Gastroesophageal sphincter (tissue), 3 donors: Measurements from ENCODE around the gene PLPP1.

Experiments used
- POLR2A ChIP-seq, 2 donors: fragments of 450-650 bp; IDR thresholded peaks; one replicate each; pipeline ENCODE4 v1.6.1; 2017; ENCODE audit warnings: antibody characterized with exemption in 2 of 2, mild to moderate bottlenecking in 2 of 2, moderate library complexity in 1 of 2
- POLR2AphosphoS5 ChIP-seq: sonication (generic); formaldehyde crosslinking; IDR thresholded peaks from one replicate; pipeline ENCODE4 v1.6.1; 2017; ENCODE audit warnings: antibody characterized with exemption
- TF ChIP-seq, protein P1 (sequence below), 4 experiments: fragments of 200-600 bp in 2 of 4; fragments of 450-650 bp in 2 of 4; sonication (generic) in 1 of 4; IDR thresholded peaks; one replicate each; pipeline ENCODE4 v1.5.1; 2017 to 2019; ENCODE audit warnings: antibody characterized with exemption in 4 of 4, mild to moderate bottlenecking in 2 of 4, moderate library complexity in 2 of 4

DNA sequence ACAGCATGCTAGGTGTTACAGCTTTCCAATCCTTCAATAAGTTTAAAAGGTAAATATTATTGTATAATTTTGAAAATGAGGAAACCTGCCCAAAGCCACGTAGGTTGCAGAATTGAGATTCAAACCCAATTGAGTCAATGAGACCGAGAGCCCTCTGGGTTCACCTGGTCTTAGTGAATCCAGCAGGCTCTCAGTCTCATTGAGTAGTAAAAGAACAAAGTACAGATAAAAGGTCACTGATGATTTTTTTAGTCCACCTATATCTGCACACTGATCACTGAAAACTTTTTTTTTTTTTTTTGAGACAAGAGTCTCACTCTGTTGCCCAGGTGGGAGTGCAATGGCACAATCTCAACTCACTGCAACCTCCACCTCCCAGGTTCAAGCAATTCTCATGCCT, 27.2 kb downstream of the PLPP1 start:
- TF ChIP-seq, protein P1, sequence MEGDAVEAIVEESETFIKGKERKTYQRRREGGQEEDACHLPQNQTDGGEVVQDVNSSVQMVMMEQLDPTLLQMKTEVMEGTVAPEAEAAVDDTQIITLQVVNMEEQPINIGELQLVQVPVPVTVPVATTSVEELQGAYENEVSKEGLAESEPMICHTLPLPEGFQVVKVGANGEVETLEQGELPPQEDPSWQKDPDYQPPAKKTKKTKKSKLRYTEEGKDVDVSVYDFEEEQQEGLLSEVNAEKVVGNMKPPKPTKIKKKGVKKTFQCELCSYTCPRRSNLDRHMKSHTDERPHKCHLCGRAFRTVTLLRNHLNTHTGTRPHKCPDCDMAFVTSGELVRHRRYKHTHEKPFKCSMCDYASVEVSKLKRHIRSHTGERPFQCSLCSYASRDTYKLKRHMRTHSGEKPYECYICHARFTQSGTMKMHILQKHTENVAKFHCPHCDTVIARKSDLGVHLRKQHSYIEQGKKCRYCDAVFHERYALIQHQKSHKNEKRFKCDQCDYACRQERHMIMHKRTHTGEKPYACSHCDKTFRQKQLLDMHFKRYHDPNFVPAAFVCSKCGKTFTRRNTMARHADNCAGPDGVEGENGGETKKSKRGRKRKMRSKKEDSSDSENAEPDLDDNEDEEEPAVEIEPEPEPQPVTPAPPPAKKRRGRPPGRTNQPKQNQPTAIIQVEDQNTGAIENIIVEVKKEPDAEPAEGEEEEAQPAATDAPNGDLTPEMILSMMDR (IDR thresholded peaks at IDR 0.05): no peak
- no peak for TF ChIP-seq POLR2A (IDR thresholded peaks at IDR 0.05)
- TF ChIP-seq POLR2AphosphoS5: no peak
